GM20000 (cell line): ENCODE data around the gene GATA6.

Experiments used
- DNase-seq: peaks from one replicate; pipeline ENCODE4 v3.0.0; 2012; ENCODE audit warnings: low spot score
- TF ChIP-seq, protein P1 (sequence below): IDR thresholded peaks from 2 replicates; pipeline ENCODE4 v1.5.1; 2012; ENCODE audit warnings: mild to moderate bottlenecking, control low read depth; ENCODE audit errors: extremely low read depth, missing control alignments

The GATA6 gene

DNA sequence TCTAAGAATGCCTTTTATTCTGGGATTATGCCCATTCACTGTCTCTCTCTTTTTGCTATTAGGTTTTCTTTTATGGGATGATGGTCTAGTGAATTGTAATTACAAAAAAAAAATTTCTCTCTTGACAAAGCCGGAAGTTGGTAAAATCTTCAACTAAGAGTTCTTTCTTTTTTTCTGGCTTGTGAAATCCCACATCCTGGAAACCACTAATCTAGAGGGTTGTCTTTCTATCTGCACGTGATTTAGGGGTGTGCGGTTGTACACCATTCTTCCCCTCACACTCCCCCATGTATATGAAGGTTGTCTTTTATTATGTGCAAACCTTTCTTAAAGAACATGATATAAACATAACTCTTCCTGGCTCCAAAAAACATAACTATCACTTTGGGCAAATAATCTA is 52.0 kb downstream of the GATA6 start:
- DNase-seq: no peak
- TF ChIP-seq, protein P1, sequence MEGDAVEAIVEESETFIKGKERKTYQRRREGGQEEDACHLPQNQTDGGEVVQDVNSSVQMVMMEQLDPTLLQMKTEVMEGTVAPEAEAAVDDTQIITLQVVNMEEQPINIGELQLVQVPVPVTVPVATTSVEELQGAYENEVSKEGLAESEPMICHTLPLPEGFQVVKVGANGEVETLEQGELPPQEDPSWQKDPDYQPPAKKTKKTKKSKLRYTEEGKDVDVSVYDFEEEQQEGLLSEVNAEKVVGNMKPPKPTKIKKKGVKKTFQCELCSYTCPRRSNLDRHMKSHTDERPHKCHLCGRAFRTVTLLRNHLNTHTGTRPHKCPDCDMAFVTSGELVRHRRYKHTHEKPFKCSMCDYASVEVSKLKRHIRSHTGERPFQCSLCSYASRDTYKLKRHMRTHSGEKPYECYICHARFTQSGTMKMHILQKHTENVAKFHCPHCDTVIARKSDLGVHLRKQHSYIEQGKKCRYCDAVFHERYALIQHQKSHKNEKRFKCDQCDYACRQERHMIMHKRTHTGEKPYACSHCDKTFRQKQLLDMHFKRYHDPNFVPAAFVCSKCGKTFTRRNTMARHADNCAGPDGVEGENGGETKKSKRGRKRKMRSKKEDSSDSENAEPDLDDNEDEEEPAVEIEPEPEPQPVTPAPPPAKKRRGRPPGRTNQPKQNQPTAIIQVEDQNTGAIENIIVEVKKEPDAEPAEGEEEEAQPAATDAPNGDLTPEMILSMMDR: no peak

DNA sequence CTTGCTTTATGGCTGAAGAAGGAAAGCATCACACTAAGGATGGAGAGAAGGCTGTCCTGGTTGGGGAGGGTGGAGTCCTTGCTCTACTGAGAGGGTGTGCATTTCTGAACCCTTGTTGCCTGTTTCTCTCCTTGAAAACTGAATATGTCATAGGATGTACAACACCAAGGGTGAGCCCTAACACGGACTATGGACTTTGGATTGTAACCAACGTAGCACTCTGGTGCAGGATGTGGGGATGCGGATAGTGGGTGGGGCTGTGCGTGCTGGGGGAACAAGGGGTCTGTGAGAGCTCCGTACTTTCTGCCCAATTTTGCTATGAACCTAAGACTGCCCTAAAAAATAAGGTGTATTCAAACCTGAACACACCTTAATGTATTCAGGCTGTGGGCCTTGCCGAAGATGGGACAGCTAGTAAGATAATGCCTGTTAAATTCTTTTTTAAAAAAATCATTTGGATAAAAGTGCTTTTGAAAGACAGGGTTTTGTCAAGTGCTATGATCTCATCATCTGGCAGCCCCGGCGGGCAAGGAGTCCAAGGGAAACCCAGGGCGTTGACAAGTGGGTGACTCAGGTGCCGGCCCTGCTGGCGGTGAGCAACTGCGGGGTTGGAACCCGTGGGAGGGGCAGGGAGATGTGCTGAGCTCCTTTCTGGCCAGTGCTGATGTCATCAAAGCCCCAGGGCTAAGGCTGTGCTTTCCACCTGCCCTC is 54.0 kb downstream of the GATA6 start:
- no peak for DNase-seq
- TF ChIP-seq, protein P1: no peak

DNA sequence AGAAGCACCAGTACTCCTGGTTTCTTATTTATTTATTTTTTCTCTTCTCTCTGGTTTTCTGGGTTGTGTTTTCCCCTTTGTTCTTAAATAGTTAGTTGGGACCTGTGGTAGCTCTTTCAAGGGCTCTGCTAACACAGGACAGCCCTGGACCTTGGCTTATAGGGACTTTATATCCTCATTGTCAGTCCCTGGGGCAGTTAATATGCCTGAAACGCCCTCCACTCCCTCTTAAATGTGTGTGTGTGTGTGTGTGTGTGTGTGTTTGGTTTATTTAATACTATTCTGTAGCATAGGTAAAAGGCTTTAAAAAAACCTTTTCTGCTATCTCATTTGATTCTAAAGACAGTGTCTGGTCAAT is 54.6 kb downstream of the GATA6 start:
- TF ChIP-seq, protein P1: no peak

DNA sequence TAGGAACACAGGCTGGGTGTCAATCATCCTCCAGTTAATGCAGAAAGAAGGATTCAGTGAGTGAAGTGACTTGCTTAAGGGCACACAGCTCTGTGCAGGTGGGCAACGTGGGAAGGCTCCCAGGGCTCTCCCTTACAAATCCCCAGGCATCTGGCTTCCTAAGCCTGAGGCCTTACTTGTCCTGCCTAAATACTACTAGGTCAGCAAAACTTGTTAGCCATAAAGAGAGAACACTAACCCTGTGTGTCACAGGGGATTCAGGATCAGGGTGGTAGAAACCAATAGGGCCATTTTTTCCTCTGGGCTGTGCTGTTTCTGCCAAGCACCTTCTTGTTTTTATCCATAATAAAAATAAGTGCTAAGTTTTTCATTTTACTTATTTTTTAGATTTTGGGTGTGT is 55.0 kb downstream of the GATA6 start:
- no peak for DNase-seq
- TF ChIP-seq, protein P1: no peak

More for the DNA sequence above, 54.6 kb downstream of the GATA6 start:
- no peak for DNase-seq

DNA sequence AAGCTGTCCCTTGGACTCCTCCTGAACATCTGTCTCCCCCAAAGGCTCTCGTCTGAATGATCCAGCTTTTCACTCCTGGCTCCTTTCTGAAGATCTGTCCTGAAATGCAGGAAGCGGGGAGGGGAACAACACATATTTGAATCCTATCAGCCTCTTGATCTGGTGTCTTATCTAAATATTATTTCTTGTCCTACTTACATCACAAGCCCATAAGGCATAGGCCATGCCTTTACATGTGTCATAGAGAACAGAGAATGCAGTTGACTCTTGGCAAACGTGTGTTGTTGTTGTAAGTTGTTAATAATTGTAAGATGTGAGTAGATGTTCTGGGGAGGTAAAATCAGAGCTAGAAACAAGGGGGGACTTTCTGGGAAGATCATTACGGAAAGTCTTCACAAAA is 57.4 kb downstream of the GATA6 start:
- DNase-seq: no peak
- TF ChIP-seq, protein P1: no peak

DNA sequence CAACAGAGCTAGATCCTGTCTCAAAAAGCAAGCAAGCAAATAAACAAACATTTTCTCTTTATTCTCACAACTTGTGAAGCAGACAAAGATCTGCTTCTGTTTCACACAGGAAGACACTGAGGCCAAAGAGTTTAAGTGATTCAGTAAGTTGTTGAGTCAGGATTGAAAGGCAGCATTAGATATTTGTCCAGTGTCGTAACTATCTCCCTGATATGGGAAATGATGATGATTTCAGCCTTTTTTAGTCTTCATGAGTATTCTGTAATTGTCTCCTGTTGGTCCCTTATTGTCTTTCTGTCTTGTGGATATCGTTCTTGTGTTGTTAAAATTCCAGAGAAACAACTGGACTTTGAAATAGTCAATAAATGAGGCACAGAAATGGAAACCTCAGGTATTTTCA is 59.6 kb downstream of the GATA6 start:
- no peak for DNase-seq
- TF ChIP-seq, protein P1: no peak

DNA sequence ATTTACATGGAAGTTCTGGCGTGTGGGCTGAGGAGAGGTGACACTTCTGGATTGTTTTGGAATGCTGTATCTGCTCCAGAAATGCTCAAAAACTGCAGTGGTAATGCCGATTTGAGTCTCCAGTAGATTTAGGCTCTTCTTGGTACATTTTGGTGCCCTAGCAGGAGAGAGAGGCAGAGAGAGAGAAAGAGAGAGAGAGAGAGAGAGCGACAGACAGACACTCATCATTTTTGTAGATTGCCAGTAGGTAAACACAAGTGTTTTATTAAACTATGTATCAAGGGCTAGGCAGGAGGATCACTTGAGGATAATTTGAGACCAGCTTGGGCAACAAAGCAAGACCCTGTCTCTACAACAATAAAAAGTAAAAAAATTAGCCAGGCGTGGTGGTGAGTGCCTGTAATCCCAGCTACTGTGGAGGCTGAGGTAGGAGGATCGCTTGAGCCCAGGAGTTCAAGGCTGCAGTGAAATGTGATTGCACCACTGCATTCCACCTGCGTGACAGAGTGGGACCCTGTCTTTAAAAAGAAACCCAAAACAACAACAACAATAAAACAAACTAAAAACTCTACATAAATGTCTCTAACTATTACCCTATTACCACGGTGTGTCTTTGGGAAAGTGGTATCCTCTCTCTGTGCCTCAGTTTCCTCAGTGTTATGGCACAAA is 60.2 kb downstream of the GATA6 start:
- TF ChIP-seq, protein P1: no peak
- no peak for DNase-seq
